CD14-positive monocyte (primary cell): ENCODE data around the gene PPP1R1C. TPM values are rescaled to one million over a fixed set of nuclear protein-coding genes. Genes with fewer than 3 reads are reported as not detected.
"Not testable (repeated sequence)": the region's sequence is repeated elsewhere in the genome, so short reads cannot be mapped to it uniquely, and the experiment has no call there.

Experiments
- DNase-seq, 3 donors: peaks; one replicate each; pipeline ENCODE4 v3.0.0-alpha.2; 2011 to 2022
- H2AFZ ChIP-seq: 2 replicates; pipeline ENCODE4 v1.6.0; 2012; ENCODE audit warnings: mild to moderate bottlenecking, low read depth, low read length, inconsistent platforms; ENCODE audit not compliant: insufficient read depth, poor library complexity, severe bottlenecking
- H3K27ac ChIP-seq, 2 donors: 1 replicate in 1 of 2; 2 replicates in 1 of 2; pipeline ENCODE4 v1.5.1; 2012 to 2013; ENCODE audit warnings: low read length in 2 of 2, control low read depth in 1 of 2, inconsistent platforms in 1 of 2, low read depth in 1 of 2, mild to moderate bottlenecking in 1 of 2
- H3K27me3 ChIP-seq, 2 donors: one replicate each; pipeline versions ENCODE4 v1.6.0 to v1.6.1; 2011 to 2013; ENCODE audit warnings: low read length in 2 of 2; ENCODE audit not compliant: control insufficient read depth in 2 of 2, insufficient read depth in 2 of 2
- H3K36me3 ChIP-seq, 2 donors: replicated peaks in 1 of 2; 1 replicate in 1 of 2; 2 replicates in 1 of 2; pipeline versions ENCODE4 v1.5.1 to v1.6.1; 2012 to 2013; ENCODE audit warnings: low read length in 2 of 2, control low read depth in 1 of 2, inconsistent platforms in 1 of 2, mild to moderate bottlenecking in 1 of 2; ENCODE audit not compliant: insufficient read depth in 2 of 2, control insufficient read depth in 1 of 2
- H3K4me1 ChIP-seq, 2 donors: 1 replicate in 1 of 2; 2 replicates in 1 of 2; pipeline versions ENCODE4 v1.5.1 to v1.6.1; 2012 to 2013; ENCODE audit warnings: low read length in 2 of 2, control low read depth in 1 of 2, inconsistent platforms in 1 of 2, mild to moderate bottlenecking in 1 of 2, moderate library complexity in 1 of 2; ENCODE audit not compliant: insufficient read depth in 2 of 2, control insufficient read depth in 1 of 2
- H3K4me2 ChIP-seq: replicated peaks from 2 replicates; pipeline ENCODE3; 2012; ENCODE audit warnings: low read length, moderate library complexity, mild to moderate bottlenecking; ENCODE audit not compliant: poor library complexity, severe bottlenecking; ENCODE audit errors: extremely low read depth
- H3K4me3 ChIP-seq, 3 experiments: fragments of 200-600 bp in 1 of 3; sonication (generic) in 1 of 3; replicated peaks in 1 of 3; 1 replicate in 2 of 3; 2 replicates in 1 of 3; pipeline ENCODE4 v1.5.1; 2011 to 2013; ENCODE audit warnings: low read length in 3 of 3, mild to moderate bottlenecking in 3 of 3, control low read depth in 2 of 3, low read depth in 2 of 3, inconsistent platforms in 1 of 3, moderate library complexity in 1 of 3
- H3K79me2 ChIP-seq: 2 replicates; pipeline ENCODE4 v1.6.0; 2012; ENCODE audit warnings: mild to moderate bottlenecking, control low read depth, inconsistent platforms, low read length, moderate library complexity; ENCODE audit not compliant: insufficient read depth
- H3K9ac ChIP-seq: 2 replicates; pipeline ENCODE4 v1.6.0; 2017; ENCODE audit warnings: low read length, mild to moderate bottlenecking; ENCODE audit not compliant: insufficient read depth, poor library complexity, severe bottlenecking
- H3K9me3 ChIP-seq, 2 donors: replicated peaks in 1 of 2; 1 replicate in 1 of 2; 2 replicates in 1 of 2; pipeline versions ENCODE4 v1.5.1 to v1.6.1; 2012 to 2013; ENCODE audit warnings: low read length in 2 of 2, control low read depth in 1 of 2; ENCODE audit not compliant: control insufficient read depth in 1 of 2, insufficient read depth in 1 of 2
- H4K20me1 ChIP-seq: 2 replicates; pipeline ENCODE4 v1.6.0; 2012; ENCODE audit warnings: mild to moderate bottlenecking, low read length, control low read depth, moderate library complexity; ENCODE audit not compliant: insufficient read depth
- H3K27ac Mint-ChIP-seq, 7 donors: one replicate each; pipeline ENCODE4 v1.8.0; 2020; ENCODE audit warnings: mild to moderate bottlenecking in 7 of 7, mixed read lengths in 7 of 7, moderate library complexity in 6 of 7, inconsistent platforms in 2 of 7
- H3K27me3 Mint-ChIP-seq, 3 donors: one replicate each; pipeline ENCODE4 v1.8.0; 2021 to 2022; ENCODE audit warnings: low read depth in 3 of 3, mild to moderate bottlenecking in 3 of 3, mixed read lengths in 3 of 3, moderate library complexity in 3 of 3, inconsistent platforms in 1 of 3
- H3K36me3 Mint-ChIP-seq, 2 donors: one replicate each; pipeline ENCODE4 v1.8.0; 2020; ENCODE audit warnings: mixed read lengths in 2 of 2, inconsistent platforms in 1 of 2, mild to moderate bottlenecking in 1 of 2
- H3K4me1 Mint-ChIP-seq: one replicate; pipeline ENCODE4 v1.8.0; 2020; ENCODE audit warnings: mild to moderate bottlenecking, mixed read lengths
- H3K4me3 Mint-ChIP-seq, 2 donors: one replicate each; pipeline ENCODE4 v1.8.0; 2020; ENCODE audit warnings: mild to moderate bottlenecking in 2 of 2, mixed read lengths in 2 of 2, moderate library complexity in 1 of 2
- H3K9me3 Mint-ChIP-seq, 7 donors: one replicate each; pipeline ENCODE4 v1.8.0; 2020 to 2022; ENCODE audit warnings: mixed read lengths in 7 of 7, mild to moderate bottlenecking in 6 of 7, moderate library complexity in 6 of 7, inconsistent platforms in 2 of 7
- WGBS: methylation state at CpG from one replicate; pipeline ENCODE4 v1.1.5; 2013; ENCODE audit warnings: missing lambda C conversion rate; ENCODE audit not compliant: insufficient coverage; 5-methylcytosine and 5-hydroxymethylcytosine counted together
- intact Hi-C, 2 donors: fragments of 100-400 bp; cut with micrococcal nuclease; formaldehyde crosslinking; loops; one replicate each; pipeline versions ENCODE4 v1.15.0 to v1.15.1; 2023
- polyA plus RNA-seq, 3 donors: library from polyadenylated mRNA; depleted of rRNA in 1 of 3; unstranded in 2 of 3; stranded (reverse) in 1 of 3; fragments of 300-500 nt in 2 of 3; fragments of >200 nt in 1 of 3; fragmentation: Illumina TruSeq in 2 of 3; gene quantifications; 1 replicate in 2 of 3; 2 replicates in 1 of 3; pipeline ENCODE4 v1.2.3, GENCODE V29; 2012 to 2021
- TF ChIP-seq, protein P1 (sequence below): fragments of 200-600 bp; IDR thresholded peaks from one replicate; pipeline ENCODE4 v1.8.0; 2022; ENCODE audit warnings: antibody characterized with exemption, mild to moderate bottlenecking

The PPP1R1C gene
- polyA plus RNA-seq, 3 donors, result not detected

GRCh38 chr2:181955010-181955409 lies 30.6 kb upstream of the PPP1R1C start:
- H3K9me3 Mint-ChIP-seq, result no peaks in the 10 kb centered on the region
- no CpG with 5 or more reads among the region's 1 CpG for WGBS
- H3K9ac ChIP-seq, result no peak overlapping the region

DNA sequence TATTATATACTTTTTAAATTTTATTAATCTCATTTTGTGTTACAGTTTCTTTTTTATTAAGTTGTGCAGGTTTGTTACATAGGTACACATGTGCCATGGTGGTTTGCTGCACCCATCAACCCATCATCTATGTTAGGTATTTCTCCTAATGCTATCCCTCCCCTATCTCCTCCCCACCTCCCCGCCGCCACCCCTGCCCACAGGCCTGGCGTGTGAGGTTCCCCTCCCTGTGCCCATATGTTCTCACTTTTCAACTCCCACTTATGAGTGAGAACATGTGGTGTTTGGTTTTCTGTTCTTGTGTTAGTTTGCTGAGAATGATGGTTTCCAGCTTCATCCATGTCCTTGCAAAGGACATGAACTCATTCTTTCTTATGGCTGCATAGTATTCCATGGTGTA lies 29.8 kb upstream of the PPP1R1C start:
- not testable (repeated sequence) for H3K4me3 ChIP-seq, H3K27ac Mint-ChIP-seq, H3K79me2 ChIP-seq, DNase-seq, H3K4me3 Mint-ChIP-seq, H3K9ac ChIP-seq, H3K27me3 Mint-ChIP-seq, H2AFZ ChIP-seq, H4K20me1 ChIP-seq, H3K9me3 Mint-ChIP-seq, H3K27me3 ChIP-seq, H3K36me3 ChIP-seq, H3K4me1 ChIP-seq, H3K9me3 ChIP-seq, H3K27ac ChIP-seq, H3K36me3 Mint-ChIP-seq, H3K4me2 ChIP-seq
- peaks cover 11% of the 10 kb centered on the region for H3K4me1 Mint-ChIP-seq
- intact Hi-C loops, result loop anchor here in 1 of 2 donors (10.0 kb wide), 1 partner anchor 211 kb away; no protein-coding TSS in a partner anchor
- WGBS, result no CpG with 5 or more reads among the region's 3 CpGs

More at GRCh38 chr2:181955010-181955409, 30.6 kb upstream of the PPP1R1C start:
- Mint-ChIP-seq H3K4me3 (no peak overlapping the region), H3K27ac (no peak overlapping the region), H3K27me3 (peaks cover 0 to 2% (median 0%) of the 10 kb centered on the region in 3 donors), H3K36me3 (no peaks in the 10 kb centered on the region), H3K4me1 (peaks cover 11% of the 10 kb centered on the region)
- H3K79me2 ChIP-seq, result no peaks in the 10 kb centered on the region
- no peak overlapping the region for H2AFZ ChIP-seq
- no peak overlapping the region for H3K27ac ChIP-seq
- H3K4me2 ChIP-seq, result no peak overlapping the region
- no peak for DNase-seq
- H3K36me3 ChIP-seq, result no peaks in the 10 kb centered on the region
- TF ChIP-seq, protein P1, sequence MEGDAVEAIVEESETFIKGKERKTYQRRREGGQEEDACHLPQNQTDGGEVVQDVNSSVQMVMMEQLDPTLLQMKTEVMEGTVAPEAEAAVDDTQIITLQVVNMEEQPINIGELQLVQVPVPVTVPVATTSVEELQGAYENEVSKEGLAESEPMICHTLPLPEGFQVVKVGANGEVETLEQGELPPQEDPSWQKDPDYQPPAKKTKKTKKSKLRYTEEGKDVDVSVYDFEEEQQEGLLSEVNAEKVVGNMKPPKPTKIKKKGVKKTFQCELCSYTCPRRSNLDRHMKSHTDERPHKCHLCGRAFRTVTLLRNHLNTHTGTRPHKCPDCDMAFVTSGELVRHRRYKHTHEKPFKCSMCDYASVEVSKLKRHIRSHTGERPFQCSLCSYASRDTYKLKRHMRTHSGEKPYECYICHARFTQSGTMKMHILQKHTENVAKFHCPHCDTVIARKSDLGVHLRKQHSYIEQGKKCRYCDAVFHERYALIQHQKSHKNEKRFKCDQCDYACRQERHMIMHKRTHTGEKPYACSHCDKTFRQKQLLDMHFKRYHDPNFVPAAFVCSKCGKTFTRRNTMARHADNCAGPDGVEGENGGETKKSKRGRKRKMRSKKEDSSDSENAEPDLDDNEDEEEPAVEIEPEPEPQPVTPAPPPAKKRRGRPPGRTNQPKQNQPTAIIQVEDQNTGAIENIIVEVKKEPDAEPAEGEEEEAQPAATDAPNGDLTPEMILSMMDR, result no peak
- H3K4me3 ChIP-seq, result no peak overlapping the region
- intact Hi-C loops, result loop anchor here in 1 of 2 donors (10.0 kb wide), 1 partner anchor 210 kb away; no protein-coding TSS in a partner anchor
- H3K4me1 ChIP-seq, result peaks cover 6 to 7% of the 10 kb centered on the region in 2 donors
- no peaks in the 10 kb centered on the region for H3K9me3 ChIP-seq
- no peaks in the 10 kb centered on the region for H4K20me1 ChIP-seq
- no peaks in the 10 kb centered on the region for H3K27me3 ChIP-seq
